ENCODE results near the gene DNAJC7. TPM values are rescaled to one million over a fixed set of nuclear protein-coding genes. Genes with fewer than 3 reads are reported as not detected.

Gene DNAJC7
- total and polyA plus RNA-seq, 7 donors, result 46.7 to 91.6 (median 57.1) TPM

GRCh38 chr17:41962768-41963434 lies 54.3 kb downstream of the DNAJC7 start:
- Histone ChIP-seq H3K4me3 (no peak overlapping the region), H3K36me3 (peaks cover 0 to under 1% (median 0%) of the 10 kb centered on the region in 4 donors), H3K9me3 (no peaks in the 10 kb centered on the region), H3K4me1 (peaks cover 0 to 28% (median 24%) of the 10 kb centered on the region in 4 donors), H3K27me3 (no peaks in the 10 kb centered on the region), H3K27ac (peak overlapping the region in 2 of 4 donors; percentile 31 to 36)
- peak; percentile 90 for DNase-seq
- intact Hi-C loops (cut with DNase I), result loop anchor here (5.0 to 10.0 kb wide), 2 partner anchors 139 to 228 kb away; partner anchors contain the start of gene HAP1
- no peak for TF ChIP-seq EP300 (IDR thresholded peaks at IDR 0.05)
- TF ChIP-seq CTCF (IDR thresholded peaks at IDR 0.05), result peak; percentile 79 to 93 (median 88)
- 19 to 23% methylated on average over 9 of the region's 9 CpGs for WGBS, 2 donors

GRCh38 chr17:41962111-41962510 lies 55.1 kb downstream of the DNAJC7 start:
- intact Hi-C loops (cut with DNase I), result loop anchor here (5.0 to 10.0 kb wide), 2 partner anchors 140 to 227 kb away; partner anchors contain the start of gene HAP1
- WGBS, 2 donors, result 65 to 76% methylated on average over 5 of the region's 5 CpGs
- no peaks in the 10 kb centered on the region for H3K36me3 ChIP-seq

DNA sequence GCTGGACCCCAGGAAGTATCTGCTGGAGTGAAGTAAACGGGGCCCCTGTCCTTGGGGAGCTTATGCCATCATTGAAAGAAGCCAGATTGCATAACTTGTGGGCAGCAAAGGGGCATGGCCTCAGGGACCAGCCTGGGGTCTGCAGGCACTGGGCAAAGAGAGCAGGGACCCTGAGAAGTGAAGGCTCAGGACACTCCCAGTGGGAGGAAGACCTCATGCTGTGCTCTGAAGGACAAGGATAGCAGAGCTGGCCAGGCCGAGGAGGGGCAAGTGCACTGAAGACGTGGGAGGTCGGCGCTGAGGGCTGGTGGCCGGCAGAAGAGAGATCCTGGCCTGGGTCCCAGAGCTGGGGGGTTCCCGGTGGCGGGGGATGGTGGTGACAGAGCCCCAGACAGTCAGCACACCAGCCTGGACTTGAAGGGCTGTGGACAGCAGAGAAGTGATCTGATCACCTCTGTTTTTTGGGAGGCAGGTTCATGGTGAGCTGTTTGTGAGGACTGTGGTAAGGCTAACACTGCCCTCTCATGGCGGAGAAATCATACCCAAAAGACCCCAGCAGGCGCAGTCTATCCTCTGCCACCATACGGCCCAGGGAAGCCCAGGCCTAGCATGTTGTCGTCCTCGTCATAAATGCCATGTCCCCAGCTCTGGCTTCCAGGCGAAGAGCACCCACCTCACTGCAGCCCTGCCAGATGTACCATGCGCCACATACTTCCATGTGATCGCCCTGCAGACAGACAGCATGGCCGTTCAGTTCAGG lies 57.7 kb downstream of the DNAJC7 start:
- no peak overlapping the region for H3K4me3 ChIP-seq

More at GRCh38 chr17:41962111-41962510, 55.1 kb downstream of the DNAJC7 start:
- no peak for TF ChIP-seq CTCF (IDR thresholded peaks at IDR 0.05)
- TF ChIP-seq EP300 (IDR thresholded peaks at IDR 0.05), result no peak
- TF ChIP-seq POLR2AphosphoS5 (IDR thresholded peaks at IDR 0.05), result no peak
- no peak for TF ChIP-seq POLR2A (IDR thresholded peaks at IDR 0.05)
- Histone ChIP-seq H3K27ac (no peak overlapping the region), H3K27me3 (no peaks in the 10 kb centered on the region), H3K4me1 (peaks cover 0 to 20% (median 16%) of the 10 kb centered on the region in 4 donors), H3K9me3 (no peaks in the 10 kb centered on the region), H3K4me3 (no peak overlapping the region)
- DNase-seq, result no peak

GRCh38 chr17:41959030-41959335 lies 58.3 kb downstream of the DNAJC7 start:
- Histone ChIP-seq H3K27ac (no peak overlapping the region), H3K9me3 (no peaks in the 10 kb centered on the region), H3K27me3 (no peaks in the 10 kb centered on the region), H3K4me3 (no peak overlapping the region), H3K4me1 (peaks cover 0 to 7% (median 5%) of the 10 kb centered on the region in 4 donors), H3K36me3 (peaks cover 0 to 1% (median 0%) of the 10 kb centered on the region in 4 donors)
- intact Hi-C loops (cut with DNase I), result no loop called here
- 79 to 85% methylated on average over 2 of the region's 2 CpGs for WGBS, 2 donors
- no peak for DNase-seq
- TF ChIP-seq POLR2A (IDR thresholded peaks at IDR 0.05), result no peak
- TF ChIP-seq CTCF (IDR thresholded peaks at IDR 0.05), result no peak
- no peak for TF ChIP-seq EP300 (IDR thresholded peaks at IDR 0.05)
- TF ChIP-seq POLR2AphosphoS5 (IDR thresholded peaks at IDR 0.05), result no peak

More for the DNA sequence above, 57.7 kb downstream of the DNAJC7 start:
- Histone ChIP-seq H3K27me3 (no peaks in the 10 kb centered on the region), H3K9me3 (no peaks in the 10 kb centered on the region), H3K36me3 (no peaks in the 10 kb centered on the region), H3K4me1 (peaks cover 0 to 7% (median 5%) of the 10 kb centered on the region in 4 donors), H3K27ac (no peak overlapping the region)
- intact Hi-C loops (cut with DNase I), result loop anchor here (5.0 to 10.0 kb wide), 2 partner anchors 143 to 225 kb away; partner anchors contain the start of gene HAP1
- 71 to 78% methylated on average over 17 of the region's 17 CpGs for WGBS, 2 donors
- no peak for DNase-seq
- TF ChIP-seq POLR2A (IDR thresholded peaks at IDR 0.05), result no peak
- no peak for TF ChIP-seq POLR2AphosphoS5 (IDR thresholded peaks at IDR 0.05)
- TF ChIP-seq EP300 (IDR thresholded peaks at IDR 0.05), result no peak
- TF ChIP-seq CTCF (IDR thresholded peaks at IDR 0.05), result no peak
